ENCODE data around the gene RIPPLY3.

DNA sequence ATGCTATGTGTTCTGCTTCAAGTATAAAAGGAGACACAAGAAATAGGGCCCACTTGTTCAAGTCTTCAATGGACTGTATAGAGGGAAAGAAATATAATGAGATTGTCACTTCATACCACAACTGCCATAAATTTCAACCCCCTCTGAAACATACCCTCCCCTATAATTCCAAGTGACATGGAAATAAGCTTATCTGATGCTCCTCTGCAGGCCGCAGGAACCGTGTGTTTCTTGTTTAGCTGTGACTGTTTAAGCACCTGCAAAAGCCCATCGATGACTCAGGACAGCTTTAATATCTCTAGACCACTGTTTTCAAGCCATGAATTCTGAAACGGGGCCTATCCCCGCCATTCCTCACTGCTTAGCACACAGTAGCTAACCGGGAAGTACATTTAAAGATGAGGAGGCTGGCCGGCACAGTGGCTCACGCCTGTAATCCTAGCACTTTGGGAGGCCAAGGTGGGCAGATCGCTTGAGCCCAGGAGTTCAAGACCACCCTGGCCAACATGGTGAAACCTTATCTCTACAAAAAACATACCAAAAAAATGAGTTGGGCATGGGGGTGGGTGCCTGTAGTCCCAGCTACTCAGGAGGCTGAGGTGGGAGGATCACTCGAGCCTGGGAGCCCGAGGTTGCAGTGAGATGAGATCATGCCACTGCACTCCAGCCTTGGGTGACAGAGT, 44.3 kb upstream of the RIPPLY3 start:
- TF ChIP-seq POLR2AphosphoS5 (IDR thresholded peaks at IDR 0.05) (no peak), POLR2A (IDR thresholded peaks at IDR 0.05) (no peak)
- TF ChIP-seq, protein P1, sequence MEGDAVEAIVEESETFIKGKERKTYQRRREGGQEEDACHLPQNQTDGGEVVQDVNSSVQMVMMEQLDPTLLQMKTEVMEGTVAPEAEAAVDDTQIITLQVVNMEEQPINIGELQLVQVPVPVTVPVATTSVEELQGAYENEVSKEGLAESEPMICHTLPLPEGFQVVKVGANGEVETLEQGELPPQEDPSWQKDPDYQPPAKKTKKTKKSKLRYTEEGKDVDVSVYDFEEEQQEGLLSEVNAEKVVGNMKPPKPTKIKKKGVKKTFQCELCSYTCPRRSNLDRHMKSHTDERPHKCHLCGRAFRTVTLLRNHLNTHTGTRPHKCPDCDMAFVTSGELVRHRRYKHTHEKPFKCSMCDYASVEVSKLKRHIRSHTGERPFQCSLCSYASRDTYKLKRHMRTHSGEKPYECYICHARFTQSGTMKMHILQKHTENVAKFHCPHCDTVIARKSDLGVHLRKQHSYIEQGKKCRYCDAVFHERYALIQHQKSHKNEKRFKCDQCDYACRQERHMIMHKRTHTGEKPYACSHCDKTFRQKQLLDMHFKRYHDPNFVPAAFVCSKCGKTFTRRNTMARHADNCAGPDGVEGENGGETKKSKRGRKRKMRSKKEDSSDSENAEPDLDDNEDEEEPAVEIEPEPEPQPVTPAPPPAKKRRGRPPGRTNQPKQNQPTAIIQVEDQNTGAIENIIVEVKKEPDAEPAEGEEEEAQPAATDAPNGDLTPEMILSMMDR (IDR thresholded peaks at IDR 0.05): no peak

Data from stomach (tissue), 4 donors.